Activated CD8-positive, alpha-beta T cell treated with anti-CD3 and anti-CD28 coated beads, Interleukin-2, amount 10 ng/mL, durations not matched to agents 7 days and 5 days (primary cell): ENCODE results near the gene OR1A2. TPM values are rescaled to one million over a fixed set of nuclear protein-coding genes. Genes with fewer than 3 reads are reported as not detected.
"Not testable (repeated sequence)": the region's sequence is repeated elsewhere in the genome, so short reads cannot be mapped to it uniquely, and the experiment has no call there.

ENCODE experiments used
- ATAC-seq: fragments of 150-1000 bp; cut with Tn5 transposase; one replicate; pipeline ENCODE4 v1.10.0; 2021; ENCODE audit warnings: moderate library complexity
- CTCF ChIA-PET: fragments of 350-600 bp; sonication (Branson Sonifier 250); formaldehyde crosslinking; loops from one replicate; lab custom pipeline; 2021; ENCODE audit warnings: antibody characterized with exemption; lab: Charles Lee
- POLR2A ChIA-PET: fragments of 350-600 bp; sonication (Branson Sonifier 250); formaldehyde crosslinking; loops from one replicate; lab custom pipeline; 2021; ENCODE audit warnings: antibody characterized with exemption; lab: Charles Lee
- DNase-seq: peaks from one replicate; pipeline ENCODE4 v3.0.0-alpha.2; 2020
- H3K27ac Mint-ChIP-seq: one replicate; pipeline ENCODE4 v1.8.0; 2021; ENCODE audit warnings: mild to moderate bottlenecking, mixed read lengths
- H3K27me3 Mint-ChIP-seq: one replicate; pipeline ENCODE4 v1.8.0; 2021; ENCODE audit warnings: low read depth, mixed read lengths
- H3K36me3 Mint-ChIP-seq: one replicate; pipeline ENCODE4 v1.8.0; 2021; ENCODE audit warnings: low read depth, mixed read lengths
- H3K4me1 Mint-ChIP-seq: one replicate; pipeline ENCODE4 v1.8.0; 2021; ENCODE audit warnings: low read depth, mixed read lengths
- H3K4me3 Mint-ChIP-seq: one replicate; pipeline ENCODE4 v1.8.0; 2021; ENCODE audit warnings: mild to moderate bottlenecking, mixed read lengths
- H3K9me3 Mint-ChIP-seq: one replicate; pipeline ENCODE4 v1.8.0; 2022; ENCODE audit warnings: mixed read lengths; ENCODE audit not compliant: insufficient read depth
- total RNA-seq, 2 experiments: library from RNA; stranded (reverse); gene quantifications; one replicate each; pipeline ENCODE4 v1.2.3, GENCODE V29; 2021

OR1A2 gene
- total RNA-seq, 2 experiments from 2014 or later, result not detected

DNA sequence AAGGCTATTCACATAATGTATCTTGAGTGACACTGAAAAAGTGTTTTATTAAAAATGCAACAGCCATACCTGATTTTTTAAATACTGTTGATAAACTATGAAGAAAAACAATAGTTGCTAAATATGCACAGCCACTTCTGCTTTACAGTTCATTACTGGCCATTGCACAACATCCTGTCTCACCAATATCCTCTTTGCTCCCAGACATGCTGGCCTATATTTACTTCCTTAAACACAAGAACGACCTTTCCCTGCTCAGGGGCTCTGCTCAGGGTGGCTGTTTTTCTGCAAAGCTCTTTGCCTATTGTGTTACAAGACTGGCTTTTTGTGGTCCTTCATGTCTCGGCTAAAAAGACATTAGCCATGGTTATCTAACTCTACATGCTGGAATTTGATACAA, 41.4 kb downstream of the OR1A2 start:
- H3K4me3 Mint-ChIP-seq, H3K9me3 Mint-ChIP-seq, H3K36me3 Mint-ChIP-seq, POLR2A ChIA-PET, H3K27me3 Mint-ChIP-seq, ATAC-seq, H3K27ac Mint-ChIP-seq, DNase-seq, H3K4me1 Mint-ChIP-seq, CTCF ChIA-PET: not testable (repeated sequence)

DNA sequence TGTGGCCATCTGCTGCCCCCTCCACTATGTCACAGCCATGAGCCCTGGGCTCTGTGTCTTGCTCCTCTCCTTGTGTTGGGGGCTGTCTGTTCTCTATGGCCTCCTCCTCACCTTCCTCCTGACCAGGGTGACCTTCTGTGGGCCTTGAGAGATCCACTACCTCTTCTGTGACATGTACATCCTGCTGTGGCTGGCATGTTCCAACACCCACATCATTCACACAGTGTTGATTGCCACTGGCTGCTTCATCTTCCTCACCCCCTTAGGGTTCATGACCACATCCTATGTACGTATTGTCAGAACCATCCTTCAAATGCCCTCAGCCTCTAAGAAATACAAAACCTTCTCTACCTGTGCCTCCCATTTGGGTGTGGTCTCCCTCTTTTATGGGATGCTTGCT, 43.7 kb downstream of the OR1A2 start:
- H3K36me3 Mint-ChIP-seq, DNase-seq, H3K4me1 Mint-ChIP-seq, H3K9me3 Mint-ChIP-seq, H3K27ac Mint-ChIP-seq, CTCF ChIA-PET, POLR2A ChIA-PET, H3K4me3 Mint-ChIP-seq, ATAC-seq, H3K27me3 Mint-ChIP-seq: not testable (repeated sequence)

DNA sequence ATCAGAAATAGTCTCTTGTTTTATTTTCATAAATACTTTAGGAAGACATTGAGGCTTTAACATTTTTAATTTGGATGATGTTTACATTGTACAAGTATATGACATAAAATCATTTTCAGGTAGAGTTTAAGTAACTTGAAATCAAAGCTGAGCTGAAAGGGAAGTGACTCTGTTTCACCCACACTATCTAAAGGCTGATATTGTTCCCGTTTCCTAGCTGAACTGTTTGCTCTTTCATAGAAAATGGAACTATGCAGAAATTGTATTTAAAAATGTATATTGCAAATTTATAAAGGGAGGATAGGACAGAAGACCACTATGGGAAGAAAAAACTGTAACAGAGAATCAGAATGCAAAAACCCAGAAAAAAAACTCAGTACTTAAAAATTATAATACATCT, 47.5 kb downstream of the OR1A2 start:
- H3K27ac Mint-ChIP-seq, DNase-seq, H3K4me1 Mint-ChIP-seq, ATAC-seq, H3K4me3 Mint-ChIP-seq, H3K36me3 Mint-ChIP-seq, H3K27me3 Mint-ChIP-seq, H3K9me3 Mint-ChIP-seq, CTCF ChIA-PET, POLR2A ChIA-PET: not testable (repeated sequence)

Other genes with a start within 250 kb of the OR1A2 start
- not detected for gene OR1D5, start 133.9 kb upstream of the OR1A2 start, total RNA-seq
- gene OR1D2, start 93.1 kb upstream of the OR1A2 start, total RNA-seq, result not detected
- not detected for gene OR1G1, start 70.0 kb upstream of the OR1A2 start, total RNA-seq
- not detected for gene OR1A1, start 10.1 kb downstream of the OR1A2 start, total RNA-seq
- under 1 TPM; 0.18 to 0.26 TPM for gene OR3A1, start 100.8 kb downstream of the OR1A2 start, total RNA-seq
- gene OR3A2, start 188.8 kb downstream of the OR1A2 start, total RNA-seq, result 1 to 10 TPM; 1.2 to 1.4 TPM
- gene OR1E1, start 200.9 kb downstream of the OR1A2 start, total RNA-seq, result not detected
- gene OR3A3, start 213.9 kb downstream of the OR1A2 start, total RNA-seq, result not detected
- not detected for gene OR1E2, start 236.3 kb downstream of the OR1A2 start, total RNA-seq